HG02840 (cell line): Measurements from ENCODE around the gene MMADHC.

Experiments used
- ATAC-seq: cut with Tn5 transposase; IDR thresholded peaks from one replicate; pipeline ENCODE4 v1.9.1; 2021; ENCODE audit warnings: mild to moderate bottlenecking, moderate library complexity, moderate number of reproducible peaks; ENCODE audit not compliant: unreplicated experiment, low FRiP score

Gene MMADHC

DNA sequence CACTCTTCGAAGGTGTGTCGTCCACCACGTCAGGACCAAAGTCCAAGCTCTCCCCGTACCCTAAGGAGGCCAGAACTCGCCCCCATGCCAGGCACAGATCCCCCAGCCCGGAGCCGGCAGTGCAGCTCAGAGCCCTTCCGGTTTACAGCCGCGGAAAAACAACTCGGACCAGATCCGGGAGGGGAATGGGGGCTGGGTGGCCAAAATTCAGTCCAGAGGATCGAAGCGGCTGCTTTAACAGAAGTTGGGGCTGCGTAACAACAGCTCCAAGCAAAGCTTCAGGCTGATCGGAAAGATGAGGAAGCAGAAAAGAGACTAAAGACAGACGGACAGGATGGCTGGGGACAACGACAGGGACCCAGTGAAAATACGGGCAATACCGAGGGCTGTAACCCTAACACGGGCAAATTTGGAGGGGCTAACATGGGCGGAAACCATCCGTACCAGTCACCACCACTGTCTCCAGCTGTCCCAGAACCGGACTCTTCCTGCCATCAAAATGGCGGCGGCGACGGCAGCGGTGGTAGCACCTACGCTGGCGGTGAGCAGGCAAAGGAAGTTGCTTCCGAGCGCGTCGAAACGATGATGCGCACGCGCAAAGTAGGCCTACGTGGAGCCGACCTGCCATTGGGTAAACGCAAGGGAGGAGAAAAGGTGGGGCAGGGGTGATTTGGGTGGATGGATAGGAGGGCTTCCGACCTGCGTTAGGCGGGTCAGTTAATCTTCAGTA, at the start of gene MMADHC:
Gene MMADHC (minus strand): TSS at position 556 of the 730 bp plus-strand sequence. CDS start 678 bp downstream, outside the sequence.
- ATAC-seq: peak; percentile 99

- no peak for ATAC-seq
These were observed 46.5 kb upstream of the MMADHC start for GRCh38 chr2:149634103-149634502.

GRCh38 chr2:149630445-149630844, 42.9 kb upstream of the MMADHC start:
- ATAC-seq: no peak

DNA sequence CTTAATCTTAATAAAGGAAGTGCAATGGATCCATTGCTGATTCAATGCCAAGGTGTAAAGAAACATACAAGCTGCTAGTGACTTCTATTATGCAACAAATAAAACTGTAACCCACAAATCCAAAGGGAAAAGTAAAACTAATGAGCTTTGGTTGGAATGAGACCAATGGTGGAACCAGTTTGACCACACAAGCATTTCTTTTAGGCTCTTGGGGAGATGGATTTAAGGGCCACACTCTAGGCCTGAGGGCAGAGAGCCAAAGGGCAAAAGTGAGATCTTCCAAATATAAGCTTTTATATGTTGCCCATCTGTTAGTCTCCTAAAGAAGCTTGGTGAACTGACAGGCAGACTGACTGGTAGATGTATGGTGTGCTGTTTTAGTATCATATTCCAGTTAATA, 41.5 kb upstream of the MMADHC start:
- no peak for ATAC-seq

GRCh38 chr2:149627111-149627801, 39.7 kb upstream of the MMADHC start:
- ATAC-seq: no peak

DNA sequence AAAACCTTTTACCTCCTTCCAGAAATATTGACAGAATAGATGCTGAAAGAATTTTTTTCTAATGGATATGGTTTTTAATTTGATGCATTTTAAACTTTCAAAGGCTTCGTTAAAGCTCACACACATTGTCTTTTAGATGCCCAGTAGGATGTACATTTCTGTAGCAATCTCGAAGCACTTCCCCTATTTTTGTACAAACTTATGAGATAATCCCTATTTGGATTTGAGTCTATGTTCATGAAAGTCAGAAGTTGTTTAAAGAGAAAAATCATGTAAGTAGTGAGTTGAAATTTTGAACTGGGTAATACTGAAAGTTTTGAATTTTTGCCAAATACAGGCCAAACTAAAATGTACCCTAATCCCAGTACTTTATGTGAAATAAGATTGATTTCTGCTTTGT, 38.1 kb upstream of the MMADHC start:
- ATAC-seq: no peak

DNA sequence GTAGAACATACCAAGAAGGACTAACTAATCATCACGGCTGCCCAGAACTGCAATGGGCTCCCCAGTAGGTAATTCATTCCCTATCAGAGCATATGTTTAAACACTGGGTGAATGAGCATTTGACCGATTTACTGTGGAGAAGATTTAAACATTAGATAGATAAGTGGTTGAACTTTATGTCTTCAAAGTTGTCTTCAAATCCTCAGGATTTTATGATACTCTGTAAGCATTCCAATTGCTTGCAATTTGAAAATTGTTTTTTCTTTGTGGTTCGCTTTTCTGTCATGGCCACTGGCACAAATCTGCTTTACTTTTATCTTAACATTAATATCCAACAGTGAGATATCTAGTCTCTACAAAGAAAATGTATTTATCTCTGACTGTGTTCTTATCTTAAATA, 37.7 kb upstream of the MMADHC start:
- ATAC-seq: no peak

- no peak for ATAC-seq
These were observed 34.8 kb upstream of the MMADHC start for GRCh38 chr2:149622343-149622742.

- ATAC-seq: no peak
These were observed 29.9 kb upstream of the MMADHC start for GRCh38 chr2:149617476-149617875.

GRCh38 chr2:149616681-149617456, 29.3 kb upstream of the MMADHC start:
- no peak for ATAC-seq

DNA sequence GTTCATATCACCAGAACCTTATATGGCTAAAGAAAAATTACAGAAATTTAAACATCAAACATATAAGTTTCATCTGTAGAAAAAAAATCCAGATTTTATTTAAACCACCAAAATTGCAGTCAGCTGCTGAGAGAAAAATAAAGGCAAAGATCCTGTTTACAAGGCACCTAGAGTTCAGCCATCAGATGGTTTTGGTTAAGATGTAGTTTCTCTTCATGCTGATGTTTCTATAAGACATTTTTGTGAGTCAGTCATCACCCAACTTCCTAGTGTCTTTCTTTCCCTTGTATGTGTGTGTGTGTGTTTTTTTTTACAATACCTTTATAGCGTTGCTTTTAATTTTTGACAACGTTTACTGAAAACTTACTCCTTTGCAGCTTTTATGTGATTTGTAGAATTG, 26.1 kb upstream of the MMADHC start:
- ATAC-seq: no peak

DNA sequence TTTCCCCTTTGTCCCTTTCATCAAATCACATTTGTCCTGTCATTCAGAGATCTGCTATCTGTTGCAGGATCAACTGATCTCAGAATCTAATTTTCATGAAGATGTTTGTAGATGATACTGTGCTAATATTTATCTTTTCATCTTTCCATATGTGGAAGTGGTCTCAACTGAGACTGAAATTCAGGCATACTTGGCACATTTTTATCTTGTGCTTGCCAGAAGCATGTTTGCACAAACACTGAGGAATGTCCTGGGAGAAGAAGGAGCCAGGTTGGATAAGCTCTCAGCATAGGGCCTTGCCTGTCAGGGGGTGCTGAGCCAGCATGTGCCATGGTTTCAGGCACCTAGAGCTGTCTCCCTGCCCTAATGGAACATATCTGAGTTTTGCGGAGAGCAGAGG, 24.5 kb upstream of the MMADHC start:
- no peak for ATAC-seq

- ATAC-seq: no peak
These were observed 23.7 kb upstream of the MMADHC start for GRCh38 chr2:149611100-149611820.

- no peak for ATAC-seq
These were observed 18.8 kb upstream of the MMADHC start for GRCh38 chr2:149606251-149606811.

DNA sequence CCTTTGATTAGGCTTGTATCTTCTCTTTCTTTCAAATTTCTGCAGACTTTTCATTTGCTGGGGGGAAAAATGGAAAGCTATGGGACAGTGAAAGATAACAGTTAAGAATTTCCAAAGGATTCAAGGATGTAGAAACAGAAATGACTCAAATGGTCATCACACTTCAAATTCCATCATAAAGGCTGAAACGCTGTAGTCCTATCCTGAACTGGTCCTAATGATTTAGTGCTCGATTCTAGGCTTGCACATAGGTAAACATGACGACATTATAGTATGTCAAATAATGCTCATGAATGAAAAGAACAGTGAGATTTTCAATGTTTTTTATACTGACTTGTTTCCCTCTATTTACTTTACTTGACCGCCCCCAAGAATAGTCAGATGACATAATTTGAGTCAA, 15.7 kb upstream of the MMADHC start:
- no peak for ATAC-seq

DNA sequence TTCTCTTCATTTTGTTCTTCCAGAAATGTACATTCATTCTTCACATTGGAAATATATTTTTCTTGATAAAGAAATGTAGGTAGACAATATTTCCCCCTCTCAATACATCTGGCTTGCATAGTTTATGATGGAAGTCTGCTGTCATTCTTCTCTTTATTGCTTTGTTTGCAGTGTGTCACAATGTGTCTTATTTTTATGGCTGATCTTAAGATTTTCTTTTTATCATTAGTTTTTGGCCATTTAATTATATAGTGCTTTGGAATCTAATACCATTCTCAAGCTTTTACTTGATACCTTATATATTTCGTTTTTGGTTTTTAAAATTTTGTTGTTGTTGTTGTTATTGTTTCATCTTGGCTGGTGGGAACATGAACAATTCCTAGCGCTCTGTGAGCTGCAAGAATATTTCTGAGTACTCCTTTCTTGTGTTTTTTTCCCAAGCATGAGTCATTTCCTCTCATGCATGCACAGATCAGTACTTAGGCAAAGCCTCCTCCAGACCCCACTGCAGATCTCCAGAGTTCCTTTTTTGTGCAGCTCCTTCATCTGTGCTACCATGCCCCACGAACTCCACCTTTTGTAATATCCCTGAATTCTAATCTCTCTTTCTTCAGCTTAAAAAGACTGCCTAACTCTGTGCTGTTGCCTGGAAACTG, 13.7 kb upstream of the MMADHC start:
- ATAC-seq: no peak

DNA sequence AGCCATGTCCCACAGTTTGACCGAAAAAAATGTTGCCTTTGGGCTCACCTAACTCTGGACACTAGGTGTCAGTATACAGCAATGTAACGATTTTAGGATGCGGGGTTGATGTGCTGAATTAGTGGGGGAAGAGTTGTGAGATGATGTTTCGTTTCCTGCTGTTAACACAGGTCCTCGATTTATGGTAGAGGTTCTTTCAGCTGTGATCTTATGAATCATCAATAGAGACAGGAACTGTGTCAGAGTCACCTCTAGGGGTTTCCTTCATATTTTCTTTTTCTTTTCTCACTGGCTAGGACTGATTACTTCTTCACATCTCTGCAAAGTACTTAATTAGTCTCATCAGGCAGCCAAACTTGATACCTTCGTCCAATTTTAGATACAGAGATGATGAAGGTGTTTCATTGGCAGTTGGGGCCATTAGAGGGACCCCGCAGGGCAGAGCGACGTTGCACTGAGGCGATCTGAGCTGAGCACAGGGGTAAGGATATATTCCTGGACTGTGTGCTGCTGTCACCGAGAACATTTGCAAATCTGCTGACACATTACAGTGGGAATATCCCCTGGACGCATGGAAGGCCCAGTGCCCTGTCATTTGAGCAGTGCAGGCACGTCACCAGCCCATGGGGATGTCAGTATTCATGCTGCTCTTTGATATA, 10.2 kb upstream of the MMADHC start:
- ATAC-seq: peak; percentile 95

DNA sequence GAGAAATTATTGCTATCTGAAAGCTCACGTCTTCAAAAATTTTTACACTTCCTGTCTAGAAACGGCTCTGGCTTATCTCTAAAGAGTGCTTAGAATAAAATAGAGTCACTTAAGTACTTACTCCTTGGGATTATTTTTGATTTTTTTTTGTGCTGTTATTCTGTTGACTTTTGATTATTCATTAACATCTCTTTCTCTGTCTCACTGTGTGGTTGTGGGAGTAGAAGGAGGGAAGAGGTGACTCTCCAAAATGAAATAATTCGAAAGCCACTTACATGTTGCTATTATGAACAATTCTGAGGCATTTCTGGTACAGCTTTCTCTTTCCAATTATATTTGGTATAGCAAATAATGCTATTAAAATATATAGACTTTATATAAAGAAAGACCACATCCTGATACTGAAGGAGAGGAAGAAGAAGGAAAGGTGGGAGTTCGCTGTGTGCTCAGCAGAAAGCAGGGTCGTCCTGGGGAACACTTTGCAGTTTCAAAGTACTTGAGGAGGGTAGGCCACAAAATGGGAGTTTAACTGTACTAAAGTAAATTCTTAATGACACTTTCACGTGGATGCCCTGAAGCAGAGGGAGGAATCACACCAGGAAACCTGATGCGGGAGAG, 9.6 kb upstream of the MMADHC start:
- no peak for ATAC-seq

GRCh38 chr2:149596471-149596870, 8.9 kb upstream of the MMADHC start:
- no peak for ATAC-seq
